BJ (cell line): Measurements from ENCODE around the gene SCN1B. TPM values are rescaled to one million over a fixed set of nuclear protein-coding genes. Genes with fewer than 3 reads are reported as not detected.
"Not testable (repeated sequence)": the region's sequence is repeated elsewhere in the genome, so short reads cannot be mapped to it uniquely, and the experiment has no call there.

Source experiments
- CTCF ChIA-PET: fragments of 350-600 bp; formaldehyde crosslinking; extraction: SDS; loops from one replicate; lab custom pipeline; 2021; ENCODE audit warnings: antibody characterized with exemption, inconsistent platforms; lab: Yijun Ruan, JAX
- POLR2A ChIA-PET: fragments of 300-600 bp; sonication (Branson Sonifier 250); formaldehyde crosslinking; extraction: SDS; loops from one replicate; lab custom pipeline; 2021; ENCODE audit warnings: antibody characterized with exemption; lab: Charles Lee
- DNase-seq: peaks from one replicate; pipeline ENCODE4 v3.0.0-alpha.2; 2011; ENCODE audit warnings: low read depth
- H3K27me3 ChIP-seq: 2 replicates; pipeline ENCODE4 v1.6.0; 2011; ENCODE audit warnings: low read length; ENCODE audit not compliant: control insufficient read depth, insufficient read depth
- H3K36me3 ChIP-seq: 2 replicates; pipeline ENCODE4 v1.5.1; 2011; ENCODE audit warnings: low read length; ENCODE audit not compliant: control insufficient read depth, insufficient read depth
- H3K4me3 ChIP-seq: 2 replicates; pipeline ENCODE4 v1.5.1; 2011; ENCODE audit warnings: low read depth, mild to moderate bottlenecking, control low read depth, low read length
- polyA plus RNA-seq: library from polyadenylated mRNA; depleted of rRNA; stranded (reverse); fragments of >200 nt; gene quantifications from 2 replicates; pipeline ENCODE4 v1.2.3, GENCODE V29; 2011
- TF ChIP-seq, protein P1 (sequence below): IDR thresholded peaks from 2 replicates; pipeline ENCODE4 v1.5.1; 2011; ENCODE audit warnings: low read depth, mild to moderate bottlenecking, control low read depth, inconsistent platforms, low read length, moderate library complexity; ENCODE audit not compliant: insufficient read depth

The SCN1B gene
- polyA plus RNA-seq, 1 experiment = 9.5 TPM

DNA sequence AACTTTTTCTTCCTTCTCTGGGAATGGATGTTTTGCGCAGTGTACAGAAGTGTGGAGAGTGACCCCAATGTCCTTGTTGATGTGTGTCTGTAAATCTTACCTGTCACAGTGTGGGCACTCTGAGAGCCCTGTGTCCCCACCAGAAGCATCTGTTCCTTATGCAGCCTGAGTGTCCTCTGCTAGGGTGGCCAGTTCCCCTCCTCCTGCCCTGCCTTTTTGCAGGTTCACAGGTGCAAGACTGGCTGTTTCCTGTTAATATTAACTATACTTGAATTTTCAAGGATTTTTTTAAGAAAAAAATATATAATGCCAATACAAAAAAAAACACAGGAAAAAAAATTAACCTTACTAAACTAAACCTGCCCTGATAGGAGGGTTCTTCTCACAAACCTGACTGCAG is 42.2 kb upstream of the SCN1B start:
- ChIA-PET CTCF (no interaction called here), POLR2A (no interaction called here)
- DNase-seq = no peak
- Histone ChIP-seq H3K4me3 (no peak overlapping the region), H3K27me3 (no peaks in the 10 kb centered on the region), H3K36me3 (no peaks in the 10 kb centered on the region)
- TF ChIP-seq, protein P1, sequence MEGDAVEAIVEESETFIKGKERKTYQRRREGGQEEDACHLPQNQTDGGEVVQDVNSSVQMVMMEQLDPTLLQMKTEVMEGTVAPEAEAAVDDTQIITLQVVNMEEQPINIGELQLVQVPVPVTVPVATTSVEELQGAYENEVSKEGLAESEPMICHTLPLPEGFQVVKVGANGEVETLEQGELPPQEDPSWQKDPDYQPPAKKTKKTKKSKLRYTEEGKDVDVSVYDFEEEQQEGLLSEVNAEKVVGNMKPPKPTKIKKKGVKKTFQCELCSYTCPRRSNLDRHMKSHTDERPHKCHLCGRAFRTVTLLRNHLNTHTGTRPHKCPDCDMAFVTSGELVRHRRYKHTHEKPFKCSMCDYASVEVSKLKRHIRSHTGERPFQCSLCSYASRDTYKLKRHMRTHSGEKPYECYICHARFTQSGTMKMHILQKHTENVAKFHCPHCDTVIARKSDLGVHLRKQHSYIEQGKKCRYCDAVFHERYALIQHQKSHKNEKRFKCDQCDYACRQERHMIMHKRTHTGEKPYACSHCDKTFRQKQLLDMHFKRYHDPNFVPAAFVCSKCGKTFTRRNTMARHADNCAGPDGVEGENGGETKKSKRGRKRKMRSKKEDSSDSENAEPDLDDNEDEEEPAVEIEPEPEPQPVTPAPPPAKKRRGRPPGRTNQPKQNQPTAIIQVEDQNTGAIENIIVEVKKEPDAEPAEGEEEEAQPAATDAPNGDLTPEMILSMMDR = no peak

DNA sequence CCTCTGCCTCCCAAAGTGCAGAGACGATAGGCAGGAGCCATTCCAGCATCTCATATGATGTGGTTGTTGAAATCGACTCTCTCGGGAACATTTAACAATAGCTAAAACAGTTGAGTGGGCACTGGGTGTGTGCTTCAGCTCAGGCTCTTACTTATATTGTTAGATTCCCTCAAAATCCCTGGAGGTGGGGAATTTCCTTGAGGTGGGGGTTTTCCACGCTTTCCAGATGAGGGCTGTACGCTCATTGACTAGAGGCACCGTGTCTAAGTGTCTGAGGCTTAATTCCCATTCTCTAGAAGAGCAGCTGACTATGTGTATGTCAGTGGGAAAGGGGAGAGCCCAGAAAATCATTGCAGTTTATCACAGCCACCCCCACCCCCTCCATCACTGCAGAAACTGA is 41.0 kb upstream of the SCN1B start:
- TF ChIP-seq, protein P1 = no peak
- Histone ChIP-seq H3K36me3 (no peaks in the 10 kb centered on the region), H3K4me3 (no peak overlapping the region), H3K27me3 (no peaks in the 10 kb centered on the region)
- no peak for DNase-seq
- ChIA-PET CTCF (interaction anchor here (0.6 to 1.6 kb wide), 3 partner anchors 10 to 54 kb away, joined by 3 to 4 read pairs (median 4); no protein-coding TSS in a partner anchor), POLR2A (no interaction called here)

DNA sequence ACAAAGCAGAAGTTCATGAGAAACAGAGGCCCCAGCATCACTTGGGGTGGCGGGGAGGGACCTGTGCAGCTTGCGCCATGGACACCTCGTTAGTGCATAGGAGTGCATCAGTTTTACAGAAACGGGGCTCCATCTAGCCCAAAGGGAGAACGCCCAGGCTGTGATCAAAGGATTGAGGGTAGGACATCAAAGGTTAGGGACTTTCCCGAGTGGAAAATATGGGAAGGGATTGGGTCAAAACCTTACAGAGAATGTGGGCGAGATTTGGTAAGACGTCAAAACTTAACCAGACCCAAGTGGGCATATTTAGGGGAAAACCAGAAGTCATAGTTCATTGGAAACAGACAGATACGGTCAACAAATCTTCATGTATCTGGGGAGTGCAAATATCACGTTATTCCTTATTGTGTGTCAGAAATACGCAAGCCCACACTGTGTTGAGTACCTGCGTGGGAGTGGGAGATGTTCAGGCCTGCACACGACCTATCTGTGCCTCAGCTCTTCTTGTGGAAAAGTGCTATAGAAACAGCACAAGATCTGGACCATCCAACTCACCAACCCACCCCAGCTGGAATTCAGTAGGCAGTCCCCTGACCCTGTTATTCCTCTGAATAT is 39.6 kb upstream of the SCN1B start:
- no peak for DNase-seq
- POLR2A ChIA-PET = no interaction called here
- Histone ChIP-seq H3K27me3 (no peaks in the 10 kb centered on the region), H3K4me3 (no peak overlapping the region), H3K36me3 (no peaks in the 10 kb centered on the region)
- CTCF ChIA-PET = interaction anchor here (1.0 to 1.6 kb wide), 2 partner anchors 10 to 21 kb away, joined by 3 to 6 read pairs; no protein-coding TSS in a partner anchor
- TF ChIP-seq, protein P1 = no peak

DNA sequence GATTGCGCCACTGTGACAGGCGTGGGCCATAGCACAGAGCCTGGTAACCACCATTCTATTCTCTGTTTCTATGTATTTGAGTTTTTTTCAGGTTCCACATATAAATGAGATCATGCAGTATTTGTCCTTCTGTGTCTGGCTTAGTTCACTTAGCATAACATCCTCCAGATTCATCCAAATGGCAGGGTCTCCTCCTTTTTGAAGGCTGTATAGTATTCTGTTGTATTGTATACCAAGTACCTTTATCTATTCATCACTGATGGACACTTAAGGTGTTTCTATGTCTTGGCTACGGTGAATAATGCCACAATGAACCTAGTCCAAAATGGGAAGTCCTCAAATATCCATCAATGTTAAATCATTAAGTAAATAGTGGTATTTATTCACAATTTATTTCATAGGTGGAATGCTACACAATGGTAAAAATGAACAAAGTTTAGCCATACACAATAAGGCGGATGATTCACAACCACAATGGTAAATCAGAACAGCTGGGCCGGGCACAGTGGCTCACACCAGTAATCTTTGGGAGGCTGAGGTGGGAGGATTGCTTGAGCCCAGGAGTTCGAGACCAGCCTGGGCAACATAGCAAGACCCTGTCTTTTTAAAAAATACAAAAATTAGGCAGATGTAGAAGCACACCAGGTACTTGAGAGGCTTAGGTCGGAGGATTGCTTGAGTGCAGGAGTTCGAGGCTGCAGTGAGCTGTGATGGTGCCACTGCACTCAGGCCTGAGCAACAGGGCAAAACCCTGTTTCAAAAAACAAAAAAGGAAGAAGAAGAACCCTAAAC is 38.5 kb upstream of the SCN1B start:
- no peaks in the 10 kb centered on the region for H3K27me3 ChIP-seq
- no peak for DNase-seq
- TF ChIP-seq, protein P1 = no peak
- H3K36me3 ChIP-seq = no peaks in the 10 kb centered on the region
- H3K4me3 ChIP-seq = no peak overlapping the region
- ChIA-PET POLR2A (no interaction called here), CTCF (interaction anchor here (1.6 kb wide), 1 partner anchor 9 kb away, joined by 6 read pairs; no protein-coding TSS in a partner anchor)

DNA sequence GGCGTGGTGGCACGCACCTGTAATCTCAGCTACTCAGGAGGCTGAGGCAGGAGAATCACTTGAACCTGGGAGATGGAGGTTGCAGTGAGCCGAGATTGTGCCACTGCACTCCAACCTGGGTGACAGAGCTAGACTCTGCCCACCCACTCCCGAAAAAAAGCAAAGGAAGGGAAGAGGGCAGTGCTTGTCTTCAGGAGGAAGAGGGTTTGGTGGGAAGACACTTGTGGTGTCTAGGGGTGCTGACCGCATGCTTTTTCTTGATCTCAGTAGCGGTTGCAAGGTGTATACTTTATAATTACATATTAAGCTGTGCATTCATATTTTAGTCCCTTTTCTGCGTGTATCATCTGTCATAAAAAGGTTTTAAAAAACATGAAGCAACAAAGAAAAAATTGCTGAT is 37.7 kb upstream of the SCN1B start:
- H3K36me3 ChIP-seq, DNase-seq, H3K27me3 ChIP-seq, POLR2A ChIA-PET, H3K4me3 ChIP-seq: not testable (repeated sequence)
- CTCF ChIA-PET = interaction anchor here (0.9 kb wide), 1 partner anchor 21 kb away, joined by 3 read pairs; no protein-coding TSS in a partner anchor
